Activated T-cell treated with anti-CD3 and anti-CD28 coated beads for 1 hour (primary cell): ENCODE data around the gene ALCAM.
"Not testable (repeated sequence)": the region's sequence is repeated elsewhere in the genome, so short reads cannot be mapped to it uniquely, and the experiment has no call there.

Experiments used
- DNase-seq: peaks from one replicate; pipeline ENCODE4 v3.0.0-alpha.2; 2020; ENCODE audit warnings: low read depth

The ALCAM gene

GRCh38 chr3:105594219-105594618, 227.5 kb downstream of the ALCAM start:
- DNase-seq, result no peak

- DNase-seq, result no peak
Observed at GRCh38 chr3:105598042-105598796, 231.5 kb downstream of the ALCAM start.

GRCh38 chr3:105599350-105599749, 232.6 kb downstream of the ALCAM start:
- no peak for DNase-seq

- DNase-seq, result not testable (repeated sequence)
Observed at GRCh38 chr3:105601756-105602155, 235.0 kb downstream of the ALCAM start.

GRCh38 chr3:105602286-105602685, 235.6 kb downstream of the ALCAM start:
- not testable (repeated sequence) for DNase-seq

GRCh38 chr3:105603516-105603915, 236.8 kb downstream of the ALCAM start:
- DNase-seq, result not testable (repeated sequence)

- DNase-seq, result no peak
Observed at GRCh38 chr3:105606016-105606415, 239.3 kb downstream of the ALCAM start.

- DNase-seq, result no peak
Observed at GRCh38 chr3:105608623-105609022, 241.9 kb downstream of the ALCAM start.

GRCh38 chr3:105610473-105610872, 243.8 kb downstream of the ALCAM start:
- DNase-seq, result no peak

GRCh38 chr3:105611304-105612192, 244.8 kb downstream of the ALCAM start:
- DNase-seq, result no peak

- DNase-seq, result no peak
Observed at GRCh38 chr3:105613120-105613519, 246.4 kb downstream of the ALCAM start.

GRCh38 chr3:105614288-105615030, 247.8 kb downstream of the ALCAM start:
- no peak for DNase-seq

GRCh38 chr3:105615814-105616213, 249.1 kb downstream of the ALCAM start:
- no peak for DNase-seq

GRCh38 chr3:105616374-105617121, 249.8 kb downstream of the ALCAM start:
- no peak for DNase-seq

GRCh38 chr3:105618556-105618955, 251.8 kb downstream of the ALCAM start:
- DNase-seq, result no peak

- no peak for DNase-seq
Observed at GRCh38 chr3:105619651-105620050, 252.9 kb downstream of the ALCAM start.

GRCh38 chr3:105620236-105620635, 253.5 kb downstream of the ALCAM start:
- no peak for DNase-seq

- DNase-seq, result no peak
Observed at GRCh38 chr3:105622169-105622568, 255.5 kb downstream of the ALCAM start.
